HG03457 (cell line): Measurements from ENCODE around the gene PHKG1.
A peak's percentile ranks its signal among the peaks of the same experiment; 100 is the strongest.
"Not testable (repeated sequence)": the region's sequence is repeated elsewhere in the genome, so short reads cannot be mapped to it uniquely, and the experiment has no call there.

Experiments
- ATAC-seq: cut with Tn5 transposase; IDR thresholded peaks from one replicate; pipeline ENCODE4 v1.9.1; 2021; ENCODE audit warnings: moderate number of reproducible peaks; ENCODE audit not compliant: unreplicated experiment

PHKG1 gene

GRCh38 chr7:56046721-56047445, 45.9 kb downstream of the PHKG1 start:
- no peak for ATAC-seq

- not testable (repeated sequence) for ATAC-seq
These were observed 47.0 kb downstream of the PHKG1 start for GRCh38 chr7:56045758-56046157.

GRCh38 chr7:56040730-56041129, 52.0 kb downstream of the PHKG1 start:
- no peak for ATAC-seq

GRCh38 chr7:56033671-56034432, 58.9 kb downstream of the PHKG1 start:
- ATAC-seq, result peak; percentile 97

GRCh38 chr7:56032578-56032977, 60.2 kb downstream of the PHKG1 start:
- ATAC-seq, result not testable (repeated sequence)

GRCh38 chr7:56031556-56031955, 61.2 kb downstream of the PHKG1 start:
- ATAC-seq, result not testable (repeated sequence)

GRCh38 chr7:56030340-56030739, 62.4 kb downstream of the PHKG1 start:
- ATAC-seq, result no peak
